Astrocyte (in vitro differentiated cells and primary cell): ENCODE data around the gene RUVBL1. TPM values are rescaled to one million over a fixed set of nuclear protein-coding genes. Genes with fewer than 3 reads are reported as not detected.

ENCODE experiments used
- DNase-seq: peaks from one replicate; pipeline ENCODE4 v3.0.0-alpha.2; 2010; ENCODE audit warnings: low read depth
- FAIRE-seq: peaks from 2 replicates; lab custom pipeline; 2011; peaks lifted over from hg19 to GRCh38; lab: Jason Lieb, UNC
- H2AFZ ChIP-seq: 2 replicates; pipeline ENCODE4 v1.6.0; 2012; ENCODE audit warnings: low read depth, low read length, inconsistent platforms
- H3K27ac ChIP-seq: 2 replicates; pipeline ENCODE4 v1.5.1; 2011; ENCODE audit warnings: low read depth, low read length, inconsistent platforms
- H3K27me3 ChIP-seq: 2 replicates; pipeline ENCODE4 v1.6.0; 2011; ENCODE audit warnings: low read length, inconsistent platforms; ENCODE audit not compliant: insufficient read depth
- H3K36me3 ChIP-seq: 2 replicates; pipeline ENCODE4 v1.5.1; 2011; ENCODE audit warnings: low read length, inconsistent platforms; ENCODE audit not compliant: insufficient read depth
- H3K4me1 ChIP-seq: 2 replicates; pipeline ENCODE4 v1.5.1; 2011; ENCODE audit warnings: low read length, inconsistent platforms; ENCODE audit not compliant: insufficient read depth
- H3K4me2 ChIP-seq: 2 replicates; pipeline ENCODE4 v1.6.0; 2012; ENCODE audit warnings: low read length, inconsistent platforms
- H3K4me3 ChIP-seq: 2 replicates; pipeline ENCODE4 v1.5.1; 2011; ENCODE audit warnings: low read depth, mild to moderate bottlenecking, low read length, inconsistent platforms; ENCODE audit not compliant: insufficient read depth
- H3K79me2 ChIP-seq: 2 replicates; pipeline ENCODE4 v1.6.0; 2012; ENCODE audit warnings: mild to moderate bottlenecking, low read length, inconsistent platforms; ENCODE audit not compliant: insufficient read depth
- H3K9ac ChIP-seq: 2 replicates; pipeline ENCODE4 v1.6.0; 2012; ENCODE audit warnings: mild to moderate bottlenecking, low read length, inconsistent platforms
- H3K9me3 ChIP-seq: 2 replicates; pipeline ENCODE4 v1.5.1; 2012; ENCODE audit warnings: low read depth, mild to moderate bottlenecking, low read length, inconsistent platforms; ENCODE audit not compliant: insufficient read depth
- H4K20me1 ChIP-seq: 2 replicates; pipeline ENCODE4 v1.6.0; 2012; ENCODE audit warnings: low read length, inconsistent platforms; ENCODE audit not compliant: insufficient read depth
- H3K27ac Mint-ChIP-seq: one replicate; pipeline ENCODE4 v1.8.0; 2021; ENCODE audit warnings: mild to moderate bottlenecking, mixed read lengths; ENCODE audit not compliant: unreplicated experiment
- H3K27me3 Mint-ChIP-seq: one replicate; pipeline ENCODE4 v1.8.0; 2021; ENCODE audit warnings: low read depth, mixed read lengths; ENCODE audit not compliant: unreplicated experiment
- H3K36me3 Mint-ChIP-seq: one replicate; pipeline ENCODE4 v1.8.0; 2021; ENCODE audit warnings: low read depth, mixed read lengths; ENCODE audit not compliant: unreplicated experiment
- H3K4me1 Mint-ChIP-seq: one replicate; pipeline ENCODE4 v1.8.0; 2021; ENCODE audit warnings: low read depth, mixed read lengths; ENCODE audit not compliant: unreplicated experiment
- H3K4me3 Mint-ChIP-seq: one replicate; pipeline ENCODE4 v1.8.0; 2021; ENCODE audit warnings: mild to moderate bottlenecking, moderate library complexity, mixed read lengths; ENCODE audit not compliant: unreplicated experiment
- H3K9me3 Mint-ChIP-seq: one replicate; pipeline ENCODE4 v1.8.0; 2021; ENCODE audit warnings: mild to moderate bottlenecking, mixed read lengths; ENCODE audit not compliant: unreplicated experiment
- CTCF ChIP-seq: IDR thresholded peaks from 2 replicates; pipeline ENCODE4 v1.5.1; 2011; ENCODE audit warnings: low read depth, mild to moderate bottlenecking, inconsistent platforms, low read length, moderate library complexity; ENCODE audit not compliant: insufficient read depth
- EZH2 ChIP-seq: IDR thresholded peaks from 2 replicates; pipeline ENCODE4 v1.6.1; 2012; ENCODE audit warnings: mild to moderate bottlenecking, low read length, inconsistent platforms; ENCODE audit not compliant: insufficient read depth
- total RNA-seq: library from RNA; stranded (reverse); gene quantifications from 2 replicates; pipeline ENCODE4 v1.2.1, GENCODE V29; 2021

The RUVBL1 gene
- total RNA-seq, 1 donor from 2014 or later, result 43.0 TPM

GRCh38 chr3:128167646-128167972 lies 44.0 kb upstream of the RUVBL1 start:
- Histone ChIP-seq H3K4me1 (no peaks in the 10 kb centered on the region), H3K4me3 (no peak overlapping the region), H3K27ac (no peak overlapping the region), H3K79me2 (peaks cover 3% of the 10 kb centered on the region), H2AFZ (no peak overlapping the region), H3K9me3 (no peaks in the 10 kb centered on the region), H4K20me1 (peaks cover 40% of the 10 kb centered on the region), H3K36me3 (no peaks in the 10 kb centered on the region), H3K9ac (no peak overlapping the region), H3K4me2 (no peak overlapping the region), H3K27me3 (no peaks in the 10 kb centered on the region)
- TF ChIP-seq CTCF (no peak), EZH2 (no peak)
- H3K27me3 Mint-ChIP-seq, result peaks cover 6% of the 10 kb centered on the region
- no peak overlapping the region for H3K4me3 Mint-ChIP-seq
- DNase-seq (no peak), FAIRE-seq (no peak)
- H3K4me1 Mint-ChIP-seq, result peaks cover 13% of the 10 kb centered on the region
- H3K27ac Mint-ChIP-seq, result peak overlapping the region; percentile 12
- H3K9me3 Mint-ChIP-seq, result no peaks in the 10 kb centered on the region
- peaks cover 6% of the 10 kb centered on the region for H3K36me3 Mint-ChIP-seq

- Mint-ChIP-seq H3K27ac (no peak overlapping the region), H3K4me1 (peaks cover 13% of the 10 kb centered on the region), H3K4me3 (no peak overlapping the region), H3K36me3 (peaks cover 6% of the 10 kb centered on the region), H3K9me3 (no peaks in the 10 kb centered on the region), H3K27me3 (peaks cover 6% of the 10 kb centered on the region)
- no peaks in the 10 kb centered on the region for H3K36me3 ChIP-seq
- DNase-seq (no peak), FAIRE-seq (no peak)
- no peak overlapping the region for H2AFZ ChIP-seq
- H3K4me3 ChIP-seq, result no peak overlapping the region
- peaks cover 3% of the 10 kb centered on the region for H3K79me2 ChIP-seq
- no peak overlapping the region for H3K4me2 ChIP-seq
- TF ChIP-seq CTCF, result no peak
- no peak for TF ChIP-seq EZH2
- no peaks in the 10 kb centered on the region for H3K27me3 ChIP-seq
- H3K27ac ChIP-seq, result no peak overlapping the region
- no peak overlapping the region for H3K9ac ChIP-seq
- peaks cover 34% of the 10 kb centered on the region for H4K20me1 ChIP-seq
- H3K4me1 ChIP-seq, result no peaks in the 10 kb centered on the region
- no peaks in the 10 kb centered on the region for H3K9me3 ChIP-seq
Measured at GRCh38 chr3:128166971-128167453, 43.4 kb upstream of the RUVBL1 start.

- DNase-seq (no peak), FAIRE-seq (no peak)
- TF ChIP-seq EZH2, result no peak
- no peak for TF ChIP-seq CTCF
- Mint-ChIP-seq H3K4me3 (no peak overlapping the region), H3K27ac (no peak overlapping the region), H3K4me1 (peaks cover 10% of the 10 kb centered on the region), H3K36me3 (peaks cover 9% of the 10 kb centered on the region), H3K27me3 (peaks cover 8% of the 10 kb centered on the region), H3K9me3 (no peaks in the 10 kb centered on the region)
- Histone ChIP-seq H3K4me2 (no peak overlapping the region), H2AFZ (no peak overlapping the region), H3K27ac (no peak overlapping the region), H3K4me3 (no peak overlapping the region), H3K4me1 (no peaks in the 10 kb centered on the region), H3K9me3 (no peaks in the 10 kb centered on the region), H3K27me3 (no peaks in the 10 kb centered on the region), H3K9ac (no peak overlapping the region), H3K79me2 (peaks cover 3% of the 10 kb centered on the region), H4K20me1 (peaks cover 41% of the 10 kb centered on the region), H3K36me3 (no peaks in the 10 kb centered on the region)
Measured at GRCh38 chr3:128163432-128163831, 39.8 kb upstream of the RUVBL1 start.
